ENCODE data around the gene S100A1.

DNA sequence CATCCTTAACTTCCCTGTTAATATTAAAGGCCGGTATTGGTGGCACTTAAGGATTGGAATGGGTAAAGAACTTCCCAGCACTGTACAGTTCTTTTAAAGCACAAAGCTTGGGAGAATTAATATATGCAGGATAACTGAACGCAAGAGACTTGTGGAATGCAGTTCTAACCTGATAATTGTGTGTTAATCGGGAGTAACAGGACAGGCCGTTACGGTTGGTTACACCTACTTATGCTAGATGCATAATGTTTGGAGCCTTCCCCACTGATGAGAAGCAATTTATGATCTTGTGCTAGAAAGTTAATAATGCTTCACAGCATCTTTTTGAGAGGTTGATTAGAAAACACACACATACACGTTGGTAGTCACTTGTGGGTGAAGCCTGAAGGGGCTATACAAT, 12.6 kb downstream of the S100A1 start:
- TF ChIP-seq, protein P1, sequence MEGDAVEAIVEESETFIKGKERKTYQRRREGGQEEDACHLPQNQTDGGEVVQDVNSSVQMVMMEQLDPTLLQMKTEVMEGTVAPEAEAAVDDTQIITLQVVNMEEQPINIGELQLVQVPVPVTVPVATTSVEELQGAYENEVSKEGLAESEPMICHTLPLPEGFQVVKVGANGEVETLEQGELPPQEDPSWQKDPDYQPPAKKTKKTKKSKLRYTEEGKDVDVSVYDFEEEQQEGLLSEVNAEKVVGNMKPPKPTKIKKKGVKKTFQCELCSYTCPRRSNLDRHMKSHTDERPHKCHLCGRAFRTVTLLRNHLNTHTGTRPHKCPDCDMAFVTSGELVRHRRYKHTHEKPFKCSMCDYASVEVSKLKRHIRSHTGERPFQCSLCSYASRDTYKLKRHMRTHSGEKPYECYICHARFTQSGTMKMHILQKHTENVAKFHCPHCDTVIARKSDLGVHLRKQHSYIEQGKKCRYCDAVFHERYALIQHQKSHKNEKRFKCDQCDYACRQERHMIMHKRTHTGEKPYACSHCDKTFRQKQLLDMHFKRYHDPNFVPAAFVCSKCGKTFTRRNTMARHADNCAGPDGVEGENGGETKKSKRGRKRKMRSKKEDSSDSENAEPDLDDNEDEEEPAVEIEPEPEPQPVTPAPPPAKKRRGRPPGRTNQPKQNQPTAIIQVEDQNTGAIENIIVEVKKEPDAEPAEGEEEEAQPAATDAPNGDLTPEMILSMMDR (conservative IDR thresholded peaks at IDR 0.05; ENCODE audit: low read depth, low read length), result no peak
- TF ChIP-seq EZH2 (IDR thresholded peaks at IDR 0.05; ENCODE audit: borderline replicate concordance, low read depth, low read length, poor library complexity, severe bottlenecking), result no peak

All from A673 (cell line).